Fibroblast of peridontal ligament (primary cell): ENCODE measurements around the gene PPP1R14D.
A peak's percentile ranks its signal among the peaks of the same experiment; 100 is the strongest.
"Not testable (repeated sequence)": the region's sequence is repeated elsewhere in the genome, so short reads cannot be mapped to it uniquely, and the experiment has no call there.

Source experiments
- DNase-seq: peaks from one replicate; pipeline ENCODE4 v3.0.0-alpha.2; 2010; ENCODE audit errors: extremely low read depth

PPP1R14D gene, protein sequence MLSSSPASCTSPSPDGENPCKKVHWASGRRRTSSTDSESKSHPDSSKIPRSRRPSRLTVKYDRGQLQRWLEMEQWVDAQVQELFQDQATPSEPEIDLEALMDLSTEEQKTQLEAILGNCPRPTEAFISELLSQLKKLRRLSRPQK

DNA sequence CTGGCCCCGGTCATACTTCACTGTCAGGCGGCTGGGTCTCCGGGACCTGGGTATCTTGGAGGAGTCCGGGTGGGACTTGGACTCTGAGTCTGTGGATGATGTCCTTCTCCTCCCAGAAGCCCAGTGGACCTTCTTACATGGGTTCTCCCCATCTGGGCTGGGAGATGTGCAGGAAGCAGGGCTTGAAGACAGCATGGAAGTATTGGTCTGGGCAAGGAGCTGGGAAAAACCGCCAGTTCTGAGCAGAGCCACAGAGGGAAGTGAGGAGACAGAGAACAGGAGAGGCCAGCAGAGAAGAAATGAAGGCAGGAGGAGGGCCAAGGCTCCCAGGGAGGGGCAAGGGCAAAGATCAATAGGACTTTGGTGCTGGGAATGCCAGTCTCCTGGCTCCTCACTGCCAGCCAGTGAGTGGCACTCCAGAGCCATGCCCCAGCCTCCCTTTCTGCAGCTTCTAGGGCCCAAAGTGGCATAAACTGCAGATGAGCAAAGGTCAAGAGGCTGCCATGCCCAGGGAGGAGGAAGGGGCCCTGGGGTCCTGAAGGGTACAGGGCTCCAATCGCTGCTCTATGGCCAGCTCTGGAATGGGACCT is at the start of gene PPP1R14D:
Gene PPP1R14D (minus strand): TSS at position 262 of the 590 bp plus-strand sequence. CDS start 67 bp downstream, at position 195.
- no peak for DNase-seq

DNA sequence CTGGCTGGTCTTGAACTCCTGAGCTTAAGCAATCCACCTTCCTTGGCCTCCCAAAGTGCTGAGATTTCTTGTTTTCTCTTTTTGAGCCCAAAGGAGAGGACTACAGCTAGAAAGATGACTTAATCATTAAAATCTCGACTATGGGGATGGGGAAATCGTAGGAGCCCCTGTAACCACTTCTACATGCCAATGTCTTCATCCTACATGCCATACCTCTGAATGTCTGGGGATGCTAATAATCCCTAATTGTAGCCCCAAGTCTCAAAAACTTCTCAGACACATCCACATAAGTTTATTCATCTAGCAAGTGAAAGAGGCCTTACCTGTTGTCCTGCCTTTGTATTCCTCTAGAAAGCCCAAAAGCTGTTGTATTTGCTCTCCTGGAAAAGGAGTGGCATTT is 49.2 kb upstream of the PPP1R14D start:
- DNase-seq: no peak

DNA sequence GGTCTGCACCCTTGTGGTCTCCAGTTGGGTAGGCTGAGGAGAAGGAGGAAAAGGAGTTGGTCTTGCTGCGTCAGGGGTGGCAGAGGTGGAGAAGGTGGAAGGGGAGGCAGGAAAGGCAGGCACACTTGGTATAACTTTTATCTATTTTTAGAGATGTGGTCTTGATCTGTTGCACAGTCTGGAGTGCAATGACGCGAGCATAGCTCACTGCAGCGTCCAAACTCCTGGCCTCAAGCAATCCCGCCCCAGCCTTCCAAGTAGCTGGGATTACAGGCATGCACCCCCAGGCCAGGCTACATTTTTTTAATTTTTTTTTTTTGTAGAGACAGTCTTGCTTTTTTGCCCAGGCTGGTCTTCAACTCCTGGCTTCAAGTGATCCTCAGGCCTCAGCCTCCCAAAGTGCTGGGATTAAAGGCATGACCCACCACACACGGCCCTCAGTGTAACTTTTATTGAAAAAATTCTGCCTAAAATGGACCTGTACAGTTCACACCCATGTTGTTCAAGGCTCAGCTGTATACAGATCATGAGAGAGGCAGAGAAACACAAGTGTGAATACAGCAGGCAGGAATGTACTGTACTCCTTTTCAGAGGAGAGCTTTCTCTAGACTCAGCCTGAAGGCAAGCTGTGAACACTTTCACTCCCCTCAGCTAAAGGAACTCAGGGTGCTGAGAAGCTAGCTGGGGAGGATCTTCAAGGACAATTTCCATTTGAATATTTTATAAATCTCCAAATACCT is 47.7 kb upstream of the PPP1R14D start:
- DNase-seq: peak; percentile 11

DNA sequence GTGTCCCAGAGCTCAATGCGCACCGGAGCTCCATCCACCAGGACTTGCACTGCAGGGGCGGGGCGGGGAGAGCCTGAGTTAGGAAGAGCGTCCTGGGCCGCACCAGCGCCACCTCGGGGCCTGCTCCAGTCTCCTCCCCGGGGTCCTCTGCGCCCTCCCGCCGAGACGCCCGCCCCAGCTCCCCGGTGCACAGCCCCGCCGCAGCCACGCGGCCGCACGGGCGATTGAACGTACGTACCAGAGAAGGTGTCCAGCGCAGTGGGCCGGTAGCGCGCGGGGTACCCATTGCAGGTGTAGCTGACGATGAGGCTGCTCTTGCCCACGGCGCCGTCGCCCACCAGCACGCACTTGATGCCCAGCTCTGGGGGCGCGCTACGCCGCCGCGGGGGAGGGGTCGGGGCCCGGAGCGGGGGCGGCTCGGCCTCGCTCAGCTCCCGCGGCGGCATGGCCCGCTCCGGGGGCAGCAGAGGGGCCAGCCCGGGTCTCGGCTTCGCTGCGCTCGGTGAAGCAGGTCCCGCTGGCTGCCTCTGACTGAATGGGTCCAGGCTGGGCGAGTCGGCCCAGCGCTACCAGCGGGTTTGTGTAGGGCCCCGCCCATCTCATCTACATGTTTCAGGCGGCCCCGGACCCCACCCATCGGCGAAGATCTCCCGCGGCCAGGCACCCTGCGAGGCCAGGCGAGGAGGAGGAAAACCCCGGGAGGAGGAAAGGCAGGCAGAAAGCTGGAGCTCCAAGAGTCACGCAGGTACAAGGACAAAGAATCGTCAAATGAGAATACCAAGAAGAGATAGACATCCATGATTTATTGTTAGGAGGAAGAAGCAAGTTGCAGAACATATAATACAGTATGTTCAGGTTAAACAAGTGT is 45.4 kb upstream of the PPP1R14D start, which contains the start of gene RHOV:
Gene RHOV (minus strand): TSS at position 541 of the 868 bp plus-strand sequence. CDS start 95 bp downstream, at position 446.
- DNase-seq: no peak

DNA sequence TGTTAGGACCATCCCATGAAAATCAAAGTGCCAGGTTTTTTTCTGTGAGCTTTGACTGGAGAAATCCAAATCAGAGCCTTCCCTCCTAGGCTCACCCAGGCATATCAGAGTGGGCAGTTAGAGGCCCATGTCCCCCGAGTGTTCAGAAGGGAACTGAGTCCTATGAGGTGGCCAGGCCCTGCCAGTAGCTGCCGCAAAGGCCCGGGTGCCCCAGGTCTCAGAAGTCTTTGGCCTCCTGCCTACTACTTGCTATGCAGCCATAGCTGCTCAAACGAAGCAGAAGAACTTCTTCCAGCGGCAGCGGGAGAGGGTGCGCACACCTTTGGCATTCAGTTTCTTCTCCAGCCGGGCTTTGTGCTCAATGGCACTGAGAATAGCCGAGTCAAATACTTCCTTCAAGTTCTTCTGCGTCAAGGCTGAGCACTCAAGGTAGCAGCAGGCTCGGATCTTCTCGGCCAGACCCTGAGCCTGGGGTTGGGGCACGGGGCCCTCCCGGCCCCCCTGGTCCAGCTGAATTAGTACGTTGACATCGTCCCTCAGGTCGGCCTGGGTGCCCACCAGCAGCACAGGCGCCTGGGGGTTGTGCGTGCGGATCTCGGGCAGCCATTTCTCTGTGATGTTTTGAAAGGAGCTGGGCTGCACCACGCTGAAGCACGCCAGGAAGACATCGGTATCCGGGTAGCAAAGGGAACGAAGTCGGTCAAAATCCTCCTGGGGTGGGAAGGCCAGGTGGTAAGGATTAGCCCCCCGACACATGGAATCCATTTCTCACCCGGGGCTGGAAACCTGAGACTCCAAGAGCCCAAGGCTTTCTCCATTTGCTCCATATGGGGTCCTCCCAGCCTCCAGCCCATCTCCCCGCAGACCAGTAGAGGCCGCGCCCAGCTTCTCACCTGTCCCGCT is 44.5 kb upstream of the PPP1R14D start:
- no peak for DNase-seq

DNA sequence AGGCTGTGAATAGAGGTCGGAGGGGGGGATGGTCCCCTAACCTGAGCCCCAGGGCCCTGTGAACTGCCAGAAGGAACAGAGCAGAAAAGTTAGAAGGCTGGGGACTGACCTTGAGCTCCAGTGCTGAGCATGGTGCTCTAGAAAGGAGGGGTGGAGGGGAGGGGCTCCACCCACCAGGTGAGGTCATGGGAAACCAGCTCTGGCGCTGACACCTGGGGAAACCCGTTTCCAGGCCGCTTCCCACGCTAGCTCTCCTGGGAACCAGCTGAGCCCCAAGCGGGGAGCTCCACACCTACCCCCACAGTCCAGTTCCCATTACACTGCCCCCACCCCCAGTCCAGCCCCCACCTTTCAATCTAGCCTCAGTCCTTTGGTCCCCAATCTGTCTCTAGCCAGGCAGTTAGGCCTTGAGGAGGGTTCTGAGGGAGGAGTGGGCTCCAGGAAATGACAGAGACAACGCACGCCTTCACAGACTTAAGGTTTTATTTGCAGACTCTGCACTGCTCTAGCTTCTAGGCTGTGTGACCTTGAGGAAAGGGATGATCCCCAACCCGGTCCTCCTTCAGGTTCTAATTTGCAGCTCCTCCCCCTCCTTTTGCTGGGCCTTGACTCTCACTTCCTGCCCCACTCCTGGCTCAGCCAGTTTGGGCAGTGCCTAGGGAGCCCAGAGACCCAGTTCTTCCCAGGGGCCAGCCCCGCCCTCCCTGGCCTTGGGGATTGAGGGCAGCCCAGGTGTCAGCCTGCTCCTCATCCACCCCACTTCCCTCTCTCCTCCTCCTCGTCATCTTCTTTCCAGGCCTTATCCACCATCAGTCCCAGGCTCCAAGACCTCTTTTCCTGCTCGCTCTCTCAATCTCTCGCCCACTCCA is 43.5 kb upstream of the PPP1R14D start:
- DNase-seq: no peak

DNA sequence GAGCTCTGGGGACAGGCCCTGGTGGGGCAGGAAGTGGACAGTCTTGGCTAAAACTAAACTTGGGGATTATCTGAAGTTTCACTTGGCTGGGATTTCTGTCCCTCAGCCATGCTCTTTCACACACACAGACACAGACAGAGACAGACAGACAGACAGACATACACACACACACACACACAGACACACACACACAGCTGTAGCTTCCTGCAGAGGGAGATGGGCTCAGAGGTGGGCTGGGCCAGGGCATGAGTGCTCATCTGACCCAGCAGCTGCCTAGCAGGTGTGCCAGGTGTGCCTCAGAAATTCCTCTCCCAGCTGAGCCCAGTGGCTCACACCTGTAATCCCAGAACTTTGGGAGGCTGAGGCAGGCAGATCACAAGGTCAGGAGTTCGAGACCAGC is 42.2 kb upstream of the PPP1R14D start:
- DNase-seq: no peak

DNA sequence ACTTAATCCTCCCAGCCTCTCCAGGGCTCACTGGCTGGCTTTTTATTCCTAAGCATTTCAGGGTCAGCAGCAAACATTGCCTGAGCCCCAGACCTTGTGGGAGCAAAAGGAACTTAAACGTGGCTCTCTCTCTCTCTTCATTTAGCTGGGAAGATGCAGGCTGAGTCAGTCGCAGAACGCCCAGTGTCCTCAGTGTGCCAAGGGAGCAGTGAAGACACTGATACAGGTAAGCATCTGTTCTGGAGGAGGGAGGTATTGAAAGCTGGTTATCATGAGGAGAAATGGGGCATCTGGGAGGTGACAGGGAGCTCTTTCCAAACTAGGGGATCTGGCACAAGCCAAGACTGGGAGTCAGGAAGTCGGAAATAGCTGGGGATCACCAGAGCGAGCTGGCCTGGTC is 41.2 kb upstream of the PPP1R14D start:
- DNase-seq: no peak

DNA sequence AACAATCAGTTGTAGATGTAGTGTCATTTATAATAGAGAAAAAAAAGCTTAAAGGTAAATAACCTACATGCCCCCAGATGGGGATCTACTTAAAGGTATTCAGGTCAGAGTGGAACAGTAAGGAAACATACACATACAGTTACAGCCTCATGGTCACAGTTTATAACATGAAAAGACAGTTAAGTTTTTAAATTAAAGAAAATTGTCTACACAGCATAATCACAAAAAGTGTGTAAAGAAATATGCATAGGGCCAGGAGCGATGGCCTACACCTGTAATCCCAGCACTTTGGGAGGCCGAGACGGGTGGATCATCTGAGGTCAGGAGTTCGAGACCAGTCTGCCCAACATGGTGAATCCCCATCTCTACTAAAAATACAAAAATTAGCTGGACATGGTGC is 38.7 kb upstream of the PPP1R14D start:
- no peak for DNase-seq

DNA sequence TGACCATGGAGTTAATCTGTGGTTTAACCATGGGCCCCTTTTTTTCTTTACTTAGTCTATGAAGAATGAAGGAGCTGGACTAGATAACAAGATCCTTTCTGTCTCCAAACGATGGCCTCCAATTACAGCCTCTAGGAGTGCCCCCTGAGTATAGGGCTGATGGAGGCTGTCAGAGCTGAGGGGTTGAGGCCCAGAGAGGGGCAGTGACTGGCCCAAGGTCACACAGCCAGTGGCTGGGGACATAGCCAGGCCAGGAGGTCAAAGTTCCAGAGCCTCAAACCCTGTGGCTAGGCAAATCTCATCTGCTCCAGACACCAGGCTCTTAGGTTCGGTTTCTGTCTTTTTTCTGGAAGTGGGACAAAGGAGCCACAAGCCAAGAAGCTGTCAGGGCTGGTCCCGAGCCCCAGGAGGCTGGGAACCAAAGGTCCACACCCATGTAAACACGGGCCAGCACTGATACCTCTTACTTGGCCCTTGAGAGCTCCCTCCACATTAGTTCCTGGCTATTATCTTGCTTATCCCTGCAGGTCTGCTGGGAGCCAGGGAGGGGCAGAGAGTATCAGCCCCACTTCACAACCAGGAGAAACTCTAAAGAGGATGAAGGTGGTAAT is 35.3 kb upstream of the PPP1R14D start:
- no peak for DNase-seq

DNA sequence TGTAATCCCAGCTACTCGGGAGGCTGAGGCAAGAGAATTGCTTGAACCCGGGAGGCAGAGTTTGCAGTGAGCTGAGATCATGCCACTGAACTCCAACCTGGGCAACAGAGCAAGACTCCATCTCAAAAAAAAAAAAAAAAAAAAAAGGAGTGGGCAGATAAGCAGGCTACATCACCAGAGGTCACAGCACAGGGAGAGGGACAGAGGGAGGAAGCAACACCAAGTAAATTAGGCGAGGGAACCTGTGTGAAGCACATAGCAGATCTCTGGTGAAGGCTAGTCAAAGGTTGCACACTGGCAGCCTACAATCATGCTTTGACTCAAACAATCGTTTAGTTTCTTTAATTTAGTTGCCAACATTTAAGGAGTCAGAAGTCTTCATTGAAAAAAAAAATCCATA is 32.6 kb upstream of the PPP1R14D start:
- not testable (repeated sequence) for DNase-seq

DNA sequence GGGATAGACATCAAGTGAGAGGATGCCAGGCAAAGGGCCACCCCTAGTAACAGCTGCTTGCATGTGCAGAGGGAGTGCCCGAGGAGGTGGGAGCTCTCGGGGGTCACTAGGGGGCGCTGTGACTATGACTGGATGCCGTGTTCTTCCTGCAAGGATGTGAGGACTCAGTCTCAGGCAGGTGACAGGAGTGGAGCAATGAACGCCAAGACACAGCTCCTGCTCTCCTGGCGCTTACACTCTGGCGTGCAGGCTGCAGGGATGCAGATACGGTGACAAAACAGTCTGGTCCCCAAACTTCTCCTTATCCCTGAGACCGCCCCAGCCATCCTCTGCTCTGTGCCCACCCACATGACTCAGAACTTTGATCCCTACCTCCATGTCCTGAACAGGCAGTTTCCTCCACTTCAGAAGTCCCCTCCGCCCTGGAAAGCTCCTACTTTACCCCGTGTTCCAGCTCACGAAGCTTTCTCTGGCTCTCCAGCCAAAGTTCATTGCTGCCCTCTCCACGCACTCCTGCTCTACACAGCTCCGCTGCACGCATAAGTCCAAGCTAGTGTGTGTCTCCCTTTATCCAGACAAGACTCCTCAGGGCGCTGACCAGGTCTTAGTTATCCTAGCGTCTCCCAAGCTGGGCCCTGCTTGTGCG is 30.8 kb upstream of the PPP1R14D start:
- DNase-seq: peak; percentile 60

DNA sequence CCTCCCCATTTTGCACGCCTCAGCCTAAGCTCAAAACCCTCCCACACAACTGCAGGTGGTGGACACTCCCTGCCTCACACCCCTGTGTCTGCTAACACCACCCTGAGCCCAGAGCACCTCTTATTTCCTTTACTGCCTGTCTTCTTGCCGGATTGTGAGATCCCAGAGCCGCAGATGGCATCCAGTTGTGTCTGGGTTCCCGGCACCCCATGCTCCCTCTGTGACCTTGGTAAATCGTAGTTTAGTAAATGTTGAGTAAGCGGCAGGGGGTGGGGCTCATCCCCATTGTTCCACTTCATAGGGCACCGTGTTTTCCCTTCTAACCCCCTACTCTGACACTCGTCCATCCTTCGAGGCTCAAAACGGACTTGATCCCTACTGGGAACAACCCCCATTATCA is 30.2 kb upstream of the PPP1R14D start:
- no peak for DNase-seq

DNA sequence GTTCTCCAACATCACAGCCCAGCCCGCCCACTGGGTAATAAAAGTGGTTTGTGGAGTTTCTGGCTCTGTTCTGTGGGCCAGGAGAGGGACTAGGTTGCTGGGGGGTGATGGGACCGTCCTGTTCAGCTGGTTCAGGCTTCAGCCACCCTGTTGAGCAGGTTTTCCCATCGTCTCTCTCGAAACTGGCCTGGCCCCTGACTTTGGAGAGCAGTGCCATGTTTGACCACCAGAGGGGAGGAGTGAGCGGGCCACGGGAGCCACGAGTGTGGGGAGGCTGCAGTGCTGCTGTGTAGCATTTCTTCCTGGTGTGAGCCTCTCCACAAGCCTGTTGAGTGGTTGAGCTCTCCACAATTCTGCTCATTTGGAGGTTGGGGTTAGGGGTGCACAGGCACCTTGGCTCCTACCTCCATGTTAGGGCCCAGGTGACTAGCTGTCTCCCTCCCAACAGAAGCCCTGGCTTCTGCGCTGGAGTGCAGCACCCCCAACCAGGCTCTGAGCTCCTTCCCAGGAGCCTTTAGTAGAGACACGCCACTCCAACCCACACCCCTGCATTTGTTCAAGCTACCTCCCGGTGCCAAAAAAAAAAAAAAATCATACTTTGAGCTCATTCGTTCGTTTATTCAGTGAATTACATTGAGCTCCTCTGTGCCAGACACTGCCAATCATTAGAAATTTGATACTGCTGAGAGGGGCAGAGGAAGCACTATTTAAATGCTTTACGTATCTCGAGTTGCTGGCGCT is 29.3 kb upstream of the PPP1R14D start:
- DNase-seq: peak; percentile 62

DNA sequence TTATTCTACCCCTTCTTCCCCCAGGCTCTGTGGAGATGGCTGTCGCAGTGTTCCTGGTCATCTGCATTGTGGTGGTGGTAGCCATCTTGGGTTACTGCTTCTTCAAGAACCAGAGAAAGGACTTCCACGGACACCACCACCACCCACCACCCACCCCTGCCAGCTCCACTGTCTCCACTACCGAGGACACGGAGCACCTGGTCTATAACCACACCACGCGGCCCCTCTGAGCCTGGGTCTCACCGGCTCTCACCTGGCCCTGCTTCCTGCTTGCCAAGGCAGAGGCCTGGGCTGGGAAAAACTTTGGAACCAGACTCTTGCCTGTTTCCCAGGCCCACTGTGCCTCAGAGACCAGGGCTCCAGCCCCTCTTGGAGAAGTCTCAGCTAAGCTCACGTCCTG is 28.2 kb upstream of the PPP1R14D start:
- no peak for DNase-seq

DNA sequence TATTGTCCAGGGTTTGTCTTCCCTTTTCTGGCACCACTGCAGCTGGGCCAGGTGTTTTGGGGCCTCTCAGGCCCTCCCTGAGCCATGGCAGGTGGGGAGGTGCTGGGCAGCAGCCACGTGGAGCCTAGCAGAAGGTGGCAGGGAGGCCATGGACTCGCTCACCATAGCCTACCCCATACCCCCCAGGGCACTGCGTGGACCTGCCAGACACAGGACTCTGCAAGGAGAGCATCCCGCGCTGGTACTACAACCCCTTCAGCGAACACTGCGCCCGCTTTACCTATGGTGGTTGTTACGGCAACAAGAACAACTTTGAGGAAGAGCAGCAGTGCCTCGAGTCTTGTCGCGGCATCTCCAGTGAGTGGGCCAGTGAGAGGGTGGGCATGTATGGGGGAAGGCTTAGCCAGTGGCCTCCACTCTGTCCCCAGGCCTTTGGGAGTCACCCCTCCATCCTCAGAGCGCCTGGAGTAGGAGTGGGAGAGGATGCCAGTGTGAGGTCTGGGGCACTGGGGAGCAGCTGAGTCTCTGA is 27.3 kb upstream of the PPP1R14D start:
- no peak for DNase-seq

DNA sequence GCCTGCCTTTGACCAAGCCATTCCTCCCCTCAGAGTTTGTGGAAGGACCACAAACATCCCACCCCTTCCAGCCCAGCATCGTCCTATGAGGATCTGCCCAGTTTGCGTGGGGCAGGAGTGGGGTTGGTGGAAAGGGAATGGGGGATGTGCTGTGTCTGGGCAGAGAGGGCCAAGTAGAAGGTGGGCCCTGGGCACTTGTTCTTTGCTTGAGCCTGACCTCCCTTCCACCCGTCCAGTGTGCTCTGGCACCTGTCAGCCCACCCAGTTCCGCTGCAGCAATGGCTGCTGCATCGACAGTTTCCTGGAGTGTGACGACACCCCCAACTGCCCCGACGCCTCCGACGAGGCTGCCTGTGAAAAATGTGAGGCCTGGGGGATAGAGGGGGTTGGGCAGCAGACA is 25.7 kb upstream of the PPP1R14D start:
- DNase-seq: no peak

DNA sequence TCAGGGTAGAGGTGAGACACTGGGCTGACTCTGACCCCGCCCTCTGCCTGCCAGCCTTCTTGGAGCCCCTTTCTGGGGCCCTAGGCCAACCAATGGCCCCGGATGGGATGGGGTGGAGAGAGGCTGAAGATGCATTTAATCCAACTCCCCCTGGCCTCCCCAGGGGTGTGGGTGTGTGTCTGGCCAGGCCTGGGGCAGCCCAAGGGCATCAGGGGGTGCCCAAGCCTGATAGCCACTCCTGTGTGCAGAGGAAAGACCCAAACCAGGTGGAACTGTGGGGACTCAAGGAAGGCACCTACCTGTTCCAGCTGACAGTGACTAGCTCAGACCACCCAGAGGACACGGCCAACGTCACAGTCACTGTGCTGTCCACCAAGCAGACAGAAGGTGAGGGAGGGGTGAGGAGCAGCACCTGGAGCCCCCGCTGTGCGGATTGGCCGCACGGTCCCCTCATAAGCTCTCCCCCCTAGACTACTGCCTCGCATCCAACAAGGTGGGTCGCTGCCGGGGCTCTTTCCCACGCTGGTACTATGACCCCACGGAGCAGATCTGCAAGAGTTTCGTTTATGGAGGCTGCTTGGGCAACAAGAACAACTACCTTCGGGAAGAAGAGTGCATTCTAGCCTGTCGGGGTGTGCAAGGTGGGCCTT is 24.9 kb upstream of the PPP1R14D start:
- DNase-seq: no peak
